Pancreas (tissue), 10 donors: ENCODE measurements around the gene ALK. TPM values are rescaled to one million over a fixed set of nuclear protein-coding genes. Genes with fewer than 3 reads are reported as not detected.

Experiments used
- ATAC-seq, 4 donors: fragments of 200-7000 bp; cut with Tn5 transposase; one replicate each; pipeline versions ENCODE4 v1.8.0 to v1.9.1; 2020; ENCODE audit warnings: mild to moderate bottlenecking in 4 of 4, moderate library complexity in 4 of 4
- DNase-seq, 6 donors: peaks; one replicate each; pipeline ENCODE4 v3.0.0-alpha.2; 2020
- FAIRE-seq: peaks from 2 replicates; lab custom pipeline; 2012; peaks lifted over from hg19 to GRCh38; lab: Jason Lieb, UNC
- H3K27ac ChIP-seq, 4 donors: fragments of 200-600 bp; sonication (generic); 1 replicate in 3 of 4; 2 replicates in 1 of 4; pipeline versions ENCODE4 v1.5.0 to v1.8.0; 2020
- H3K27me3 ChIP-seq, 4 donors: fragments of 200-600 bp; one replicate each; pipeline ENCODE4 v1.8.0; 2021
- H3K36me3 ChIP-seq, 3 donors: fragments of 200-600 bp; sonication (generic) in 1 of 3; one replicate each; pipeline versions ENCODE4 v1.5.0 to v1.8.0; 2020 to 2021
- H3K4me1 ChIP-seq, 3 donors: fragments of 200-600 bp; one replicate each; pipeline ENCODE4 v1.8.0; 2021
- H3K4me3 ChIP-seq, 4 donors: fragments of 200-600 bp; sonication (generic) in 2 of 4; one replicate each; pipeline versions ENCODE4 v1.5.0 to v1.8.0; 2020 to 2021
- H3K9me3 ChIP-seq, 4 donors: fragments of 200-600 bp; one replicate each; pipeline ENCODE4 v1.8.0; 2021
- CTCF ChIP-seq, 4 donors: fragments of 200-600 bp; sonication (generic) in 3 of 4; IDR thresholded peaks; one replicate each; pipeline versions ENCODE4 v1.5.0 to v1.8.0; 2021; ENCODE audit warnings: antibody characterized with exemption in 4 of 4
- WGBS, 2 donors: extraction: QIAGEN DNeasy Blood & Tissue Kit; methylation state at CpG; one replicate each; pipeline ENCODE4 v1.1.7; 2013; 5-methylcytosine and 5-hydroxymethylcytosine counted together
- intact Hi-C, 3 donors: fragments of 100-400 bp; cut with DNase I; formaldehyde crosslinking; loops; one replicate each; pipeline versions ENCODE4 v1.11.1 to v1.14.2; 2022
- polyA plus RNA-seq, 2 donors: library from polyadenylated mRNA; stranded (reverse); fragments of 200-250 nt; gene quantifications; one replicate each; pipeline ENCODE4 v1.2.3, GENCODE V29; 2013
- total RNA-seq, 6 donors: library from RNA; stranded (reverse); fragmentation: NEBNext Ultra II Directional in 4 of 6; extraction: Animal tissue kit (Norgen Biotek cat#: 25700) in 4 of 6; gene quantifications; one replicate each; pipeline versions ENCODE4 v1.2.1 to v1.2.4, GENCODE V29; 2021 to 2023
- donor health status: healthy with polysubstance abuse.
- donor health status: DM: no; HTN: no; CAD: no; lungs with moderate emphysema.
- donor health status: DM: no; HTN: no; CAD: no.
- donor health status: control.
- donor health status: control.
- donor health status: Bipolar disorder and iron deficiency.
- donor health status: DM: yes; HTN: yes; CAD: no.
- donor health status: DM: no; HTN: no; CAD: no.
- donor health status: DM: no; HTN: no; CAD: no.
- donor health status: DM: yes; HTN: yes; CAD: no.

The ALK gene
- total and polyA plus RNA-seq, 8 donors: 0.05 to 0.17 (median 0.09) TPM; not detected in 2

DNA sequence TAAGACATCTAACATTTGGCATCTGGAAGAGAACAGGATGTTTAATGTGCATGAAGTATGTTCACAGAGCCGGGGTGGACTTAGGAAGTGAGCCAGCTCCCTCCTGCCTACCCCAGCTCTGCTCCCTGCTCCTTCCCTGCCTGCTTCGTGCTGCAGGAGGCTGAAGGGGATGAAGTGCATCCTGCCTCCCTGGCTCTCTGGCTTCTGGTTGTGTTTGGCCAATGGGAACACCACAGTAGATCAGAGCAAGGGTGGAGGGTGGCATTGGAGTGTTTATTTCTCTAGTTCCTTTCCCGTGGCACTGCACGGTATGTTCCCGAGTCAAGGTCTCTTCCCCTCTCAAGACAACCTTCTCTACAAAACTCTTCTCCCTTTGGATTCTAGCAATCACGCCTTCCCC, 426.3 kb downstream of the ALK start:
- Histone ChIP-seq H3K27ac (no peak overlapping the region), H3K4me1 (no peaks in the 10 kb centered on the region), H3K36me3 (no peaks in the 10 kb centered on the region), H3K9me3 (no peaks in the 10 kb centered on the region), H3K4me3 (no peak overlapping the region), H3K27me3 (no peaks in the 10 kb centered on the region)
- DNase-seq: no peak
- 76 to 83% methylated on average over 6 of the region's 6 CpGs for WGBS, 2 donors
- no peak for FAIRE-seq
- intact Hi-C loops: no loop called here
- TF ChIP-seq CTCF (IDR thresholded peaks at IDR 0.05): no peak
- no peak for ATAC-seq

- no peak overlapping the region for H3K4me3 ChIP-seq
- intact Hi-C loops: no loop called here
- H3K36me3 ChIP-seq: no peaks in the 10 kb centered on the region
- no peaks in the 10 kb centered on the region for H3K9me3 ChIP-seq
- no peak for TF ChIP-seq CTCF (IDR thresholded peaks at IDR 0.05)
- WGBS, 2 donors: 50 to 54% methylated on average over 2 of the region's 2 CpGs
- FAIRE-seq (no peak), DNase-seq (no peak), ATAC-seq (no peak)
- H3K27me3 ChIP-seq: no peaks in the 10 kb centered on the region
- H3K4me1 ChIP-seq: no peaks in the 10 kb centered on the region
- no peak overlapping the region for H3K27ac ChIP-seq
Measured at GRCh38 chr2:29492701-29493100, 428.7 kb downstream of the ALK start.

- 54 to 55% methylated on average over 6 of the region's 6 CpGs for WGBS, 2 donors
- no peaks in the 10 kb centered on the region for H3K9me3 ChIP-seq
- FAIRE-seq (no peak), DNase-seq (no peak), ATAC-seq (peak in 1 of 4 donors; percentile 65)
- no peaks in the 10 kb centered on the region for H3K4me1 ChIP-seq
- H3K36me3 ChIP-seq: no peaks in the 10 kb centered on the region
- intact Hi-C loops: no loop called here
- no peak overlapping the region for H3K4me3 ChIP-seq
- TF ChIP-seq CTCF (IDR thresholded peaks at IDR 0.05): no peak
- H3K27me3 ChIP-seq: no peaks in the 10 kb centered on the region
- H3K27ac ChIP-seq: no peak overlapping the region
Measured at GRCh38 chr2:29490045-29490444, 431.3 kb downstream of the ALK start.

GRCh38 chr2:29489568-29489967, 431.8 kb downstream of the ALK start:
- Histone ChIP-seq H3K4me3 (no peak overlapping the region), H3K27me3 (no peaks in the 10 kb centered on the region), H3K36me3 (no peaks in the 10 kb centered on the region), H3K27ac (no peak overlapping the region), H3K9me3 (no peaks in the 10 kb centered on the region), H3K4me1 (no peaks in the 10 kb centered on the region)
- WGBS, 2 donors: 85 to 88% methylated on average over 1 of the region's 1 CpG
- ATAC-seq (peak in 1 of 4 donors; percentile 11), FAIRE-seq (no peak), DNase-seq (no peak)
- TF ChIP-seq CTCF (IDR thresholded peaks at IDR 0.05): no peak
- intact Hi-C loops: no loop called here

GRCh38 chr2:29487967-29488555, 433.3 kb downstream of the ALK start:
- no peak for TF ChIP-seq CTCF (IDR thresholded peaks at IDR 0.05)
- 44 to 45% methylated on average over 4 of the region's 4 CpGs for WGBS, 2 donors
- no peak for FAIRE-seq

More at GRCh38 chr2:29487967-29488555, 433.3 kb downstream of the ALK start:
- no peak for DNase-seq
- Histone ChIP-seq H3K27me3 (no peaks in the 10 kb centered on the region), H3K9me3 (no peaks in the 10 kb centered on the region), H3K4me1 (no peaks in the 10 kb centered on the region), H3K4me3 (no peak overlapping the region), H3K27ac (no peak overlapping the region), H3K36me3 (no peaks in the 10 kb centered on the region)
- intact Hi-C loops: no loop called here
- no peak for ATAC-seq
